GM06990 (cell line): Measurements from ENCODE around the gene RAPGEF4.

Source experiments
- DNase-seq: peaks from one replicate; pipeline ENCODE4 v3.0.0-alpha.2; 2011; ENCODE audit not compliant: insufficient read length; ENCODE audit errors: extremely low read depth
- H3K27me3 ChIP-seq: replicated peaks from 2 replicates; pipeline ENCODE4 v1.6.0; 2011; ENCODE audit warnings: low read length; ENCODE audit not compliant: control insufficient read depth, insufficient read depth
- H3K36me3 ChIP-seq: 2 replicates; pipeline ENCODE4 v1.5.1; 2011; ENCODE audit warnings: low read length; ENCODE audit not compliant: control insufficient read depth, insufficient read depth
- H3K4me3 ChIP-seq: replicated peaks from 2 replicates; pipeline ENCODE4 v1.5.1; 2011; ENCODE audit warnings: low read depth, mild to moderate bottlenecking, control low read depth, low read length
- CTCF ChIP-seq: IDR thresholded peaks from 2 replicates; pipeline ENCODE4 v1.5.1; 2011; ENCODE audit warnings: low read length, control low read depth, mild to moderate bottlenecking, inconsistent platforms; ENCODE audit not compliant: insufficient read depth, poor library complexity, severe bottlenecking

The RAPGEF4 gene

GRCh38 chr2:172768401-172768800 lies 32.8 kb downstream of the RAPGEF4 start:
- Histone ChIP-seq H3K36me3 (no peaks in the 10 kb centered on the region), H3K27me3 (no peaks in the 10 kb centered on the region), H3K4me3 (no peak overlapping the region)
- DNase-seq = no peak
- no peak for TF ChIP-seq CTCF

DNA sequence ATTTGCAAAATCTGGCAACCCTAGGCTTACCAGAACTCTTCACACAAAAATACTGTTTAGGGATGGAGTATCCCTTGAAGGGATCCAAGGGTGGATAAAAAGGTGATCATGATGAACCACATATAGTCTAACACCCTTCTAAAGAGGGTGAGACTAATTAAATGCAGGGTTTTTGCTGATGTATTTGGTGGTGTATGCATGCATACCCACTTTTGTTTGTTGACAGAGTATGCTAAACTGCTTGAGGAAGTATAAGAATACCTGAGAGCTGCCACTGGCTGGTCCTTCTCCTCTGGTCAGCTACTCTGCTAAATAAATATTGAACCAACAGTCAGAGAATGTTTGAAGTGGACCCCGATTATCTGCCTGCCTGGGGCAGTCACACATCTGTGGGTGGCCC lies 34.2 kb downstream of the RAPGEF4 start:
- Histone ChIP-seq H3K27me3 (no peaks in the 10 kb centered on the region), H3K36me3 (no peaks in the 10 kb centered on the region), H3K4me3 (no peak overlapping the region)
- no peak for DNase-seq
- TF ChIP-seq CTCF = no peak

DNA sequence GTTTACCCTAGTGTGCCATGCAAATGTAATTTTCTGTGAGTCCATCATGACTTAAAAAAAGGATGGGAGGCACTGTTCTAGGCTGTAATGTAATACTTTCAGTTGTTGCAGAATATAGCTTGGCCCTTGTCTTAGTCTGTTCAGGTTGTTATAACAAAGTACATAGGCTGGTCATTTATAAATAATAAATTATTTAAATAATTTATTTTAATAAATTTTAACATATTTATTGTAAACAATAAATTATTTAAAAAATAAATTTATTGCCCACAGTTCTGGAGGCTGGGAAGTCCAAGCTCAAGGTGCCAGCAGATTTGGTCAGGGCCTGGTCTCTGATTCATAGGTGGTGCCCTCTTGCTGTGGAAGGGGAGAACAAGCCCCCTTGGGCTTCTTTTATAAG lies 35.2 kb downstream of the RAPGEF4 start:
- H3K27me3 ChIP-seq = no peaks in the 10 kb centered on the region
- DNase-seq = no peak
- H3K36me3 ChIP-seq = no peaks in the 10 kb centered on the region
- no peak overlapping the region for H3K4me3 ChIP-seq
- no peak for TF ChIP-seq CTCF

DNA sequence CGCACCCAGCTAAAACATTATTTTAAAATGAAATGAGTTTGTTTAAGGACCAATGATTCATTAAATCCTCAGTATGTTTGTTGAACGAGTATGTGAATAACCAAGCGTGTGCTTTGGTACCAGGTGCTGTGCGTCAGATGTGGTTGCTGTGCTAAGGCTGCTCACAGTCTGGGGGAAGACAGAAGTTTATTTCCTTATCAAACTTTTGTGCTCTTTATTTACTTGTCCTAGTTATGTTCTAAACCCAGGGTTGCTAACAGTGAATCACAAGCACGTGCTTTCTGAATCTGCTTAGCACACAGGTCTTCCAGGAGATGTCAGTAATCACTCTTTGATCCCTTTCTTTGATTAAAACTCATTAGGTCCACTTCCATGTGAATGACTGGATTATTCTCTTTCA lies 37.0 kb downstream of the RAPGEF4 start:
- Histone ChIP-seq H3K36me3 (no peaks in the 10 kb centered on the region), H3K4me3 (no peak overlapping the region), H3K27me3 (no peaks in the 10 kb centered on the region)
- no peak for DNase-seq
- no peak for TF ChIP-seq CTCF

- no peak for TF ChIP-seq CTCF
- Histone ChIP-seq H3K27me3 (no peaks in the 10 kb centered on the region), H3K36me3 (no peaks in the 10 kb centered on the region), H3K4me3 (no peak overlapping the region)
- no peak for DNase-seq
These were observed 38.7 kb downstream of the RAPGEF4 start for GRCh38 chr2:172774302-172774701.

GRCh38 chr2:172775319-172775718 lies 39.7 kb downstream of the RAPGEF4 start:
- Histone ChIP-seq H3K4me3 (no peak overlapping the region), H3K36me3 (no peaks in the 10 kb centered on the region), H3K27me3 (no peaks in the 10 kb centered on the region)
- DNase-seq = no peak
- TF ChIP-seq CTCF = no peak
